Natural killer cell (primary cell): ENCODE measurements around the gene BYSL. TPM values are rescaled to one million over a fixed set of nuclear protein-coding genes. Genes with fewer than 3 reads are reported as not detected.

Experiments
- ATAC-seq, 3 donors: fragments of 150-1000 bp in 2 of 3; fragments of 200-7000 bp in 1 of 3; cut with Tn5 transposase; 1 replicate in 1 of 3; 2 replicates in 2 of 3; pipeline ENCODE4 v1.10.0; 2021; ENCODE audit warnings: mild to moderate bottlenecking in 2 of 3, moderate library complexity in 2 of 3
- DNase-seq, 2 donors: peaks; one replicate each; pipeline versions ENCODE4 v3.0.0 to v3.0.0-alpha.2; 2013 to 2021; ENCODE audit warnings: mixed read lengths in 1 of 2
- H3K27ac ChIP-seq: one replicate; pipeline ENCODE4 v1.5.1; 2013; ENCODE audit warnings: mild to moderate bottlenecking, low read length
- H3K27me3 ChIP-seq: one replicate; pipeline ENCODE4 v1.6.1; 2013; ENCODE audit warnings: low read length; ENCODE audit not compliant: control insufficient read depth, insufficient read depth
- H3K36me3 ChIP-seq: one replicate; pipeline ENCODE4 v1.6.1; 2013; ENCODE audit warnings: low read length; ENCODE audit not compliant: control insufficient read depth, insufficient read depth
- H3K4me1 ChIP-seq: one replicate; pipeline ENCODE4 v1.6.1; 2013; ENCODE audit warnings: low read length; ENCODE audit not compliant: control insufficient read depth, insufficient read depth
- H3K4me3 ChIP-seq: one replicate; pipeline ENCODE4 v1.5.1; 2013; ENCODE audit warnings: low read length
- H3K9me3 ChIP-seq: one replicate; pipeline ENCODE4 v1.6.1; 2013; ENCODE audit warnings: low read length; ENCODE audit not compliant: control insufficient read depth, insufficient read depth
- H3K27ac Mint-ChIP-seq, 2 donors: one replicate each; pipeline ENCODE4 v1.8.0; 2022; ENCODE audit warnings: mild to moderate bottlenecking in 2 of 2, mixed read lengths in 2 of 2, moderate library complexity in 1 of 2
- H3K27me3 Mint-ChIP-seq, 2 donors: one replicate each; pipeline ENCODE4 v1.8.0; 2022; ENCODE audit warnings: low read depth in 2 of 2, mixed read lengths in 2 of 2
- H3K36me3 Mint-ChIP-seq: one replicate; pipeline ENCODE4 v1.8.0; 2022; ENCODE audit warnings: mixed read lengths
- H3K4me1 Mint-ChIP-seq, 2 donors: one replicate each; pipeline ENCODE4 v1.8.0; 2022; ENCODE audit warnings: mixed read lengths in 2 of 2
- H3K4me3 Mint-ChIP-seq: one replicate; pipeline ENCODE4 v1.8.0; 2022; ENCODE audit warnings: mild to moderate bottlenecking, moderate library complexity, mixed read lengths
- H3K9me3 Mint-ChIP-seq, 2 donors: one replicate each; pipeline ENCODE4 v1.8.0; 2022; ENCODE audit warnings: mixed read lengths in 2 of 2
- WGBS: methylation state at CpG from one replicate; pipeline ENCODE4 v1.1.7; 2013; ENCODE audit warnings: missing lambda C conversion rate; ENCODE audit not compliant: insufficient coverage; 5-methylcytosine and 5-hydroxymethylcytosine counted together
- intact Hi-C: fragments of 100-400 bp; cut with micrococcal nuclease; formaldehyde crosslinking; loops from one replicate; pipeline ENCODE4 v1.14.2; 2022
- total RNA-seq, 4 donors: library from RNA; stranded (reverse); fragments of 120-200 nt in 1 of 4; gene quantifications; one replicate each; pipeline versions ENCODE4 v1.2.3 to v1.2.4, GENCODE V29; 2013 to 2022
- TF ChIP-seq, protein P1 (sequence below): fragments of 200-600 bp; IDR thresholded peaks from one replicate; pipeline ENCODE4 v1.8.0; 2022; ENCODE audit warnings: antibody characterized with exemption

BYSL gene
- total RNA-seq, 3 donors from 2014 or later (not counting 1 experiment from before 2014, with no cell fraction given) = 5.4 to 11.6 (median 5.7) TPM

DNA sequence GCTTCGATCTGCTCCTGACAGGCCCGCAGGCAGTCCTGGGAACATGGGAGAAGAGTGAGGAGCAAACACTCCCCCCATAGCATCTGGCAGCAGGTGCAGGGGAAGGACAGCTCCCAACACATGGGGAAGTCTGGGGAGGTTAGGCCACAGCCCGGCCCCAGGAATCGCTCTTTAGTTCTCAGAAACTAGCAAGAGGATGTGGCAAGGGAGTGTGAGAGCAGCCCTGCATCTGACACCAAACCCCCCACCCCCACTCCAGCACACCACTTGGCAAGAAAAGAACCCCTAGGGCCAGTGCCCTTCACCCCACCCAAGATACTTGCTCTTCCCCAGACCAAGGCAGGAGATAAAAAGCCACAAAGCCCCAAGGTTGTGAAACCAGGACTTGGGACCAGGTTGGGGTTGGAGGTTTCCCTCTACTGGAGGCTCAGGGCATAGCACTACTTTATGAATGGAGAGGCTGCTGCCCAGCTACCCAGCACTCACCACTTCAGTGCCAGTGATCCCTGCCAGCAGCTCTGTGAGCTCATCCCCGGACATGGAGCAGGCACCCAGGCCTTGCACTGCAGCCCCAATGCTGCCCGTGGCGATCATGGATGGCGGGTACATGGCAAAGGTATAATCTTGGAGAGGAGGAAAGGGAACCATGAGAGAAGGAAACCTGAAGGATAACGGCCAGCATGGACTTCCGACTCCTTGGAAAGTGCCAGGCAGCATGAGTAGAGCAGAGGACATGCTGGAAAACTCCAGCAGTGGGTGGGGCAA, 15.0 kb downstream of the BYSL start:
- peak overlapping the region; percentile 88 to 95 for H3K27ac Mint-ChIP-seq
- Histone ChIP-seq H3K4me3 (peak overlapping the region; percentile 10), H3K36me3 (peaks cover 62% of the 10 kb centered on the region), H3K27ac (peak overlapping the region; percentile 57), H3K4me1 (peaks cover 86% of the 10 kb centered on the region), H3K9me3 (no peaks in the 10 kb centered on the region), H3K27me3 (no peaks in the 10 kb centered on the region)
- peak; percentile 68 to 92 for DNase-seq
- H3K4me3 Mint-ChIP-seq = peak overlapping the region; percentile 97
- no peaks in the 10 kb centered on the region for H3K9me3 Mint-ChIP-seq
- TF ChIP-seq, protein P1, sequence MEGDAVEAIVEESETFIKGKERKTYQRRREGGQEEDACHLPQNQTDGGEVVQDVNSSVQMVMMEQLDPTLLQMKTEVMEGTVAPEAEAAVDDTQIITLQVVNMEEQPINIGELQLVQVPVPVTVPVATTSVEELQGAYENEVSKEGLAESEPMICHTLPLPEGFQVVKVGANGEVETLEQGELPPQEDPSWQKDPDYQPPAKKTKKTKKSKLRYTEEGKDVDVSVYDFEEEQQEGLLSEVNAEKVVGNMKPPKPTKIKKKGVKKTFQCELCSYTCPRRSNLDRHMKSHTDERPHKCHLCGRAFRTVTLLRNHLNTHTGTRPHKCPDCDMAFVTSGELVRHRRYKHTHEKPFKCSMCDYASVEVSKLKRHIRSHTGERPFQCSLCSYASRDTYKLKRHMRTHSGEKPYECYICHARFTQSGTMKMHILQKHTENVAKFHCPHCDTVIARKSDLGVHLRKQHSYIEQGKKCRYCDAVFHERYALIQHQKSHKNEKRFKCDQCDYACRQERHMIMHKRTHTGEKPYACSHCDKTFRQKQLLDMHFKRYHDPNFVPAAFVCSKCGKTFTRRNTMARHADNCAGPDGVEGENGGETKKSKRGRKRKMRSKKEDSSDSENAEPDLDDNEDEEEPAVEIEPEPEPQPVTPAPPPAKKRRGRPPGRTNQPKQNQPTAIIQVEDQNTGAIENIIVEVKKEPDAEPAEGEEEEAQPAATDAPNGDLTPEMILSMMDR = peak; percentile 65
- H3K27me3 Mint-ChIP-seq = no peaks in the 10 kb centered on the region
- H3K36me3 Mint-ChIP-seq = peaks cover 7% of the 10 kb centered on the region
- H3K4me1 Mint-ChIP-seq = peaks cover 80 to 89% of the 10 kb centered on the region in 2 donors
- 21% methylated on average over 10 of the region's 10 CpGs for WGBS
- intact Hi-C loops = loop anchor here (1.0 to 5.0 kb wide), 8 partner anchors 15 to 204 kb away; partner anchors contain the start of genes BYSL, MED20, PRICKLE4 and USP49
- peak; percentile 82 to 93 (median 89) for ATAC-seq

DNA sequence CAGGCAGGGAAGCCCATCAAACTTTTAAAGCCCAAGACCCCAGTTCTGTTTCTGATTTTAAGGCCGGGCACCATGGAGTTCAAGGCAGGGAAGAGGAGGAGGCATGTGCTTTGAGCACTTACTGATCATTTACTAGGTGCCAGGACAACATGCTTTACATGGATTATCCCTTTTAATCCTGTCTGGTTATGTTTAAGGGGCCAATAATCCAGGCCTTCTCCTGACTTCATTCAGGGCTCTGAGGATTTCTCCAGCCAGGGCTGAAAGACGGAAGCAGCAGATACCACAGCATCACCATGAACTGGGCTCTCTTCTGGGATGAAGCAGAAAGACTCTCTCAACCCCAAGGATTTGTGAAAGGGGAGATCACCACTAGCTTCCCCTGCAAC, 16.2 kb downstream of the BYSL start:
- Histone ChIP-seq H3K27ac (peak overlapping the region; percentile 61), H3K4me3 (no peak overlapping the region), H3K9me3 (no peaks in the 10 kb centered on the region), H3K4me1 (peaks cover 85% of the 10 kb centered on the region), H3K27me3 (no peaks in the 10 kb centered on the region), H3K36me3 (peaks cover 50% of the 10 kb centered on the region)
- Mint-ChIP-seq H3K27ac (peak overlapping the region; percentile 88 to 95), H3K4me3 (peak overlapping the region; percentile 97), H3K4me1 (peaks cover 76 to 86% of the 10 kb centered on the region in 2 donors), H3K27me3 (no peaks in the 10 kb centered on the region), H3K9me3 (no peaks in the 10 kb centered on the region), H3K36me3 (peaks cover 7% of the 10 kb centered on the region)
- TF ChIP-seq, protein P1 = no peak
- intact Hi-C loops = loop anchor here (2.0 to 5.0 kb wide), 3 partner anchors 35 to 205 kb away; partner anchors contain the start of gene PRICKLE4
- ATAC-seq = no peak
- DNase-seq = no peak
- 66% methylated on average over 2 of the region's 2 CpGs for WGBS

DNA sequence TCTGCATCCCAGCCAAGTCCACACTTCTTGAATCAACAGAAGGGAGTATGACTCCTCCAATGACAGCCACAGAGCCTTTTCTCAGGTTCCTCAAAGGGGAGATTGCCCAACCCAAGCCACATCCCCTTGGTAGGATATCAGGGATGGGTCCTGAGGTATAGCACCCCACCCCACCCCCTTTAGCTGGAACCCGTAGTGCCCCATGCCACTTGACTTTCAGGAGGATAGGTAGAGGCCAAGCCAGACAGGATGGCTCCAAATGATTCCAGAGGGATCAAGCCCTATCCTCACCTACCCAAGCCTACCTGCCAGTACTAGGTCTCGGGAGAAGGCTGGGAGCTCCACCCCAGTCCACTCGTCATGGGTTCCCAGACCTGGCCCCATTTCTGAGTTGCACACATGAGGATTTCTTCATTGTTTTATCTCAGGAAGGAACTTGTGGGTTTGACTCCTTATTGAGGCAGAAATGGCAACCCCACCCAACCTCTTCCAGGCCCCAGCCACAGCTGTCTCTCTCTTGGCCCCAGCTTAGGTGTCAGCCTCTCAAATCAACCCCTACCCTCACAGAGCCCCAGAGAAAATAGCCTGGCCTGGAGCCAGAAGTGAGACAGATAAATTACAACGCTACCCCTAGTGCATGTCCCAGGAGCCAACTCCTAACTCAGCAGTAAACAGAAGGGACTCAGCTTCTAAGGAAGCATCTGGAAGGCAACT, 16.7 kb downstream of the BYSL start:
- H3K4me3 ChIP-seq = peak overlapping the region; percentile 92
- WGBS = 4% methylated on average over 4 of the region's 4 CpGs
- H3K4me1 ChIP-seq = peaks cover 86% of the 10 kb centered on the region
- peak overlapping the region; percentile 61 for H3K27ac ChIP-seq
- H3K4me1 Mint-ChIP-seq = peaks cover 74 to 83% of the 10 kb centered on the region in 2 donors
- H3K36me3 ChIP-seq = peaks cover 45% of the 10 kb centered on the region
- TF ChIP-seq, protein P1 = no peak
- peak overlapping the region; percentile 88 to 95 for H3K27ac Mint-ChIP-seq
- DNase-seq (peak in 1 of 2 donors; percentile 81), ATAC-seq (peak in 1 of 3 donors; percentile 14)
- intact Hi-C loops = loop anchor here (2.0 to 5.0 kb wide), 3 partner anchors 34 to 206 kb away; partner anchors contain the start of gene PRICKLE4
- no peaks in the 10 kb centered on the region for H3K9me3 ChIP-seq
- H3K27me3 ChIP-seq = no peaks in the 10 kb centered on the region
- peak overlapping the region; percentile 97 for H3K4me3 Mint-ChIP-seq
- peaks cover 7% of the 10 kb centered on the region for H3K36me3 Mint-ChIP-seq
- H3K27me3 Mint-ChIP-seq = no peaks in the 10 kb centered on the region
- H3K9me3 Mint-ChIP-seq = no peaks in the 10 kb centered on the region
